GM21619 (cell line): Measurements from ENCODE around the gene CYP26B1.

Source experiments
- ATAC-seq: cut with Tn5 transposase; IDR thresholded peaks from one replicate; pipeline ENCODE4 v1.9.1; 2021; ENCODE audit not compliant: unreplicated experiment

The CYP26B1 gene

DNA sequence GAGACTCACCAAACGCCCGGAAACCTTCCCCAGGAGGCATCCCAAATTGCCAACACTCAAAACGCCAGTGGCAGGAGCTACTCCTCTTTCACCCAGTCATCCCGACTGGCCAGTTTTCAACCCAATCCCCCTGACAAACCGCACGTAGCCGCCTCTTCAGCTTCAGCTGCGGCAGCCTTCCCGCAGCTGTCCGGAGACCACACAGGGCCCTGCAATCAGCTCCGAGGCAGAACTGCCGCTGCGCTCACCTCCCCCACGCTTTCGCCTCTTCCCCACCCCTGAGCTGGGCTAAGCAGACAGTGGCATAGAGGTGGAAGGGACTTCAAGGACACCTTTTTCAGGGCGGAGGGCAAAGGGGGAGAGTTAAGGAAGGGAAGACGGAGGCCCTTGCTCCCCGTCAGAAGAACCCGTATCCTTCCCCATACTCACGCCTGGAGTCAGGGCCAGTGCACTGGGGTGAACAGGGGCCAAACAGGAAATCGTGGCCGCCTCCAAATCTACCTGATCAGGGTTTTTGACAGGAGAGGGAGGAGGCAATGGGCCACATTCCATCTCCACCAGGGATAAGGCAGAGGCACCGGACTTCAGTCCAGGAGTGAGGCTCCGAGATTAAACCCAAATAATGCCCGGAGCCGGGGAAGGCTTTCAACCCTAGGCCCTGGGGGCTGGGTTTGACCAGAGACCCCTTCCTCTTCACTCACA, 16.9 kb downstream of the CYP26B1 start:
- ATAC-seq: no peak

DNA sequence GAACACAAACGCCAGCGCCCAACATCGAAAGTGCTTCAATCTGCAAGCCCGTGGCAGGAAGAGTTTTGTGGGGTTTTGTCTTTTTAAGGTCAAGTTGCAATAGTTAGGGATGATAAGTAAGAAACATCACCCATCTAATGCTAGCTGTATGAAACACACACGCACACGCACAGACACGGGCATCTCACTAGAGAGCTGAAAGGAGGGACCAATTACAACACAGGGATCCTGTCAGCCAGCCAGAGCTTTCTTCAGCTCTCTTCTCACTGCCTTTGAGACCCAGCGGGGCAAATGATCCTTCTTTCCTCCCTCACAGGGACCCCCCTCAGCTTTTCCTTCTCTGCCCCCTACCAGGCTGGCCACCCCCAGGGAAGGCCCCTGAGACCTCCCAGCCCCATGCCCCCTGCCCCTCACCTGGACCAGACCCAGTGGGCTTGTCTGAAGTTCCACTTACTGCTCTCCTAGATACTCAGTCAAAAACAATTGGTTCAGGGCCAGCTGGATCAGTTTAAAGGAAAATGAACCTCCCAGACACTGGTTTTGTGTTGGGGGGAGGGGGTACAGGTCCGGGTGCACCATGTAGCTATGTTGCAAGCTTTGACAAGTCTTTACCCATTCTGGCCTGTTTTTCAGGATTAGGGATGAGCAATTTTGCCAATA, 17.9 kb downstream of the CYP26B1 start:
- no peak for ATAC-seq

DNA sequence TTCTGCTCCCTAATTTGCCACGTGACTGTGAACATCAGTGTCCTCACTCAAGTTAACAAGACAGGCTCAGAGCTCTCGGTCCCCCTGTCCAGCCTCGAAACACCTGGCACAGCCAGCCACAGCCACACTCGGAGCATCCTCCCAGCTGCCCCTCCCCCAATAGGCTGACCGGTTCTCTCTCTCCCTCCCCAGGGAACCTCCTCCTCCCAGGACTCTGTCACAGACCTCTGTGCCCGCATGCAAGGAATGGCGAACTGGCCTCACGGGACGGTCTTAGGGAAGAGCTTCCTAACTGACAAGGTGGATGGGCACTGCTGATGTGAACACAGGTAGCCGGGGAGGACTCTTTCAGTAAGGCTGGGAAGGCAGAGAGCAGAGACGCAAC, 18.8 kb downstream of the CYP26B1 start:
- no peak for ATAC-seq

DNA sequence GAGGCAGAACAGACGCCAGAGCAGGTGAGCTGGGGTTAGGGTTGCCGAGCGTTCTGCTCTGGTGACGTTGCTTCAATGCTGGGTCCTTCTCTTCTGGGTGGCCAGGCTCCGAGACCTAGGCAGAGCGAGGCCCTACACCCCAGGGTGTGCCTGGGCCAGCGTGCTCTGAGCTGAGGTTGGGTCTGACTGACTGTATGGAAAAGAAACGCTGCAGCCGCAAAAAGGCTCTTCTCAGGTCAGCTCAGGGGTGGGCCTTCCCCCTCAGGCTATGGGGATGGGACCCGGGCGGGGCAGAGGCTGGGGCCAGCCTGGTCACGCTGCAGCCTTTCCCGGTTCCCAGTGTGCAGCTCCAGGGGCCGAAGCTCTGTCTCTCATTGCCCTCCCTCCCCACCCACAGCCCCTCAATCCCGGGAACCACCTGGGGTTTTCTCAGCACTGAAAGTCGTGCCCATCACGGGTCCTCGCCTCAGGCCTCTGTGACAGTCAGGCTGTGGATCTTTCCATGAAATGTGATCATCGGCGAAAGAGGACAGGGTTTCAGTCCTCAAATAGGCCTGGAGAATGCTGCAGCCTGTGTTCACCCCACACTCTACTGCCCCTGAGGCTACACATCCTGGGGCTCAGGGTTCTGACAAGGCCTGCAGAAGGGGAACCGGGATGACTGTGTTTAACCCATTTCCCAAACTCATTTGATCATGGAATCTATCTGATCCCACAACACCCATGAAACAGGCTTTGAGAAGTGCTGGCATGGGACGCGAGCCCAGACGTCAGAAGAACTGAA, 19.4 kb downstream of the CYP26B1 start:
- ATAC-seq: no peak

DNA sequence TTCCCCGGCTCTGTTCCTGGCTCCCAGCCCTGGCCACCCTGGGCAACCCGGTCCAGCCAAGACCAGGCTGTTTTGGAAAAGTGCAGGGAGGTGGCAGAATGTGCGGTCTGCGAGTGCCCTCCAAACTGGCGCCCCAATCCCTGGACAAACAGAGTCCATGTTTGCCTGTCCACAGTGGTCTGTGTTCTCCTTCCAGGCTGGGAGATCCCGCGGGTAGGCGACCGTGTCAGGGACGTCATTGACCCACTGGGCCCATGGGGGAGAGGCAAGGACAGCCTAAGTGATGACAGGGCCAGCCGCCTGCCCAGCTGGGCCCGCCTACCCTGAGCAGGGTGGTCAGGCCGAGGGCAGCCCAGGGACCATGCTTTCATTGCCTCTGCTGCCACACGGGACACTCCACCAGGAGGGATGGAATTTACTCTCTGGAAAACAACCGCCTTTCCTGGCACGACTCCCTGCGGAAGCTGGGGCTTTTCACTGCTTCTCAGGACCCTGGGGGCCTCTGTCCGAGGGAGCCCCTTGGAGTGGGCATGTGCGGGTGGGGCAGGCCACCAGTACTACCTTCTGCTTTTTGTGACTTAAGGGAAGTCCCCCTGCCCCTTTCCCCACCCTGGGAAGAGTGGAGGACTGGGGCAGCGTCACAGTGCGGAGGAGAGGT, 20.1 kb downstream of the CYP26B1 start:
- ATAC-seq: no peak

DNA sequence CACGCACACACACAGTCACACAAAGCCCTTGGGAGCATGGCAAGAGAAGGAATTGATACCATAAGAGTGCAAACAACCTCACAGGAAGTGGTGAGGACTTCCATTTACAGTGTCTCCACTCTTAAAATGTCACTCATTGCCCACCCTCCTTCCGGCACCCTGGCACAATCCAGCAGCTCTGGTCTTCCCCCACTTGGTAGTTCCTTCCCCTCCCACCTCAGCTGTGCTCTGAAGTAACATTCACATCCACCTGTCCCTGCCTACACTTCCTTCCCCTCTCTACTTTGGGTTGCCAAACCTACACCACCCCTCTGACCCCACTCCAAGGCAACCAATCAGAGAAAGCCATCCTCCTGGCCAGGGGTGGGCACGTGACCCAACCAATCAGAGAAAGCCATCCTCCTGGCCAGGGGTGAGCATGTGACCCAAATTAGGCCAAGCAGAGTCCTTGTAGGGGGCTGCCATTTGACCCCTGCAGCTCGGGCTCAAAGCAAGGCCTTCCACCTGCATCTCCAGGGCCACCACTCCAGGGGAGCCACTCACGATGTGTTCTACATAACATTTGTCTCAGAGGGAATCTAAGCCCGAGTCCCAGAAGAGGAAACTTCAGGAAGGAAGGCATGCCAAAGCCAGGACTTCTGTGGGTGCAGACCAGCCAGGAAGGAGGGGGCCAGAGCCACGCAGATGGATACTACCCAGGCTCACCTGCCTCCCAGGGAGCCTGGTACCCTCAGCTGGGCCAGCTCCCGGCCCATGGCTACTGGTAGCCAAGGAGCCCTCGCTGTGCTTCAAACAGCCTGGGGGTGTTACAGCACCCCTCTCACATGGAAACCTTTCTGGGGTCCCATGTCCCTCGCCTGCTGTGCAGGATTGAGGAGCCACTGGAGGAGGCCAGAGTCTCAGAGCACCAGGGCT, 21.2 kb downstream of the CYP26B1 start:
- ATAC-seq: no peak

DNA sequence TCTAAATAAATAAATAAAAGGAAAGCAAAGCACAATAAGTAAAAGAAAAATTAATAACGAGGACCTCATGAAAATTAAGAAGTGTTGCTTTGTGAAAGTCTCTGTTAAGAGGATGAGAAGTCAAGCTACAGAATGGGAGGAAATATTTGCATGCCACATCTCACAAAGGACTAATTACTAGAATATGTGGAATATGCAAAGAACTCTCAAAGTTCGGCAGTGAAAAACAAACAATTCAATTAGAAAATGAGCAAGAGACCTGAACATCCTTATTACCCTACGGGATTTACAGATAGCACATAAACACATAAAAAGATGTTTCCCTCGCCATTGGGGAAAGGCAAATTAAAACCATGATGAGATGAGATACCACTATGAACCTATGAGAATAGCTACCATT, 23.3 kb downstream of the CYP26B1 start:
- ATAC-seq: no peak

DNA sequence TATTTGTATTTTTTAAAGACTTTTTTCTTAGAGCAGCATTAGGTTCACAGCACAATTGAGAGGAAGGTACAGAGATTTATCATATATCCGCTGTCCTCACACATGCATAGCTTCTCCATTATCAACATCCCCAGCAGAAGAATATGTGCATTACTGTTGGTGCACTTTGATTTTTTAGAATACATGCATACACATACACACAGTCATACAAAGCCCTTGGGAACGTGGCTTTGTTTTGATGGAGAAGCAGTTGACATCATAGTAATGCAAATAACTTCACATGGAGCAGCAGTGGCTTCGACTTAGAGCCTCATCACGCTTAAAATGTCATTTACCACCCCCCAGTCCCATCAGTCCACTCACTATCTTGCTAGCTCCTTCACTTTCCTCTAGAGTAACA, 26.5 kb downstream of the CYP26B1 start:
- ATAC-seq: no peak

DNA sequence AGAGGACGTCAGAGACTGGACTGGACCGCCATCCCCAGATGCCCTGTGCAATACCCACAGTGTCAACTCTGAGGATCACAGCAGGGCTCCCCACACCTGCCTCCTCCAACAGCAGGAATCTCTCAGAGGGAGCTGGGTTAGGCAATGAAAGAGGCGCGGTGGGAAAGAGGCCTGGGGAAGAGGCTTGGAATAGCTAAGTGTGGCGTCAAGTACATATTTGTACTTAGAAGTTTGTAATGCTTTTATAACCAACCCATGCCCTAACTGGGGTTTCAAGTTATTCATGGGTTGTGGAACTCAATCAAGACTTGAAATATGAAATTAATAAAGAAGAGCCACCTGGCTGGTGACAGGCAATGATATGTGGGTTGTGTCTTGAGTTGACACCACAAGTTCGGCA, 28.7 kb downstream of the CYP26B1 start:
- no peak for ATAC-seq

DNA sequence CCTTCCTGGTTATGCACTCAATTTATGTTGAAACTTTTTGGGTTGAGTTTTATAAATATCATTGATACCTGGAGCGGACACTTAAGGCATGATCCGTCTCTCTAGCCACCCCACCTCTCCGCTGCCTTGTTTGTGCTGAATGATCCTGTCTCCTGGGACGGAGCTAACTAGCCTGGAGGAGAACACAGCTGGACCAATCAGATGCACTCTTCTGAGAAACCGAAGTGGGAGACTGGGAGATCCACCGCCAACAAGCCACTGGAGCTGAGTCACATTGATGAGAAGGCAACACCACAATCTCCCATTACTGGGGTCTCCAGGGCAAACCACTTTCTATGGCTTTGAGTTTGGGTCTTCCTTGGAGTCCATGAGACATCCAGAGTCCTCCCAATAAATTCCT, 29.3 kb downstream of the CYP26B1 start:
- no peak for ATAC-seq

DNA sequence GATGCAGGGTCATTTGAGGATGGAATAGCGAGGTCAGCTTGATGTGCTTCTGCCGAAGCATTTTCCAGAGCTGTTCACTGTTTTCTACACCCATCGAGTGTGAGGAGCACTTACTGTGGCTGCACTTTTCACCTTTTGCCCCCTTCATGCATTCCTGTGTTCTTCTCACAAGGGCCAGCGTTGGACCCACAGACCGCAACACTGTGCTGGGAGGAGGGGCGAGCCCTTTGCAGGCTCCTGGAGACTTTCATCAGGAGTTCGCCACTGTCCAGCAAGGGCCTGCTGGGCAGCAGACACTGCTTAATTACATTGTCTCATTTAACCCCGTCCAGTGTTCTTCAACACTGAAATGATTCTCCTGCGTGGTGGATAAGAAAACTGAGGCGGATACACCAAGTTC, 29.9 kb downstream of the CYP26B1 start:
- no peak for ATAC-seq

DNA sequence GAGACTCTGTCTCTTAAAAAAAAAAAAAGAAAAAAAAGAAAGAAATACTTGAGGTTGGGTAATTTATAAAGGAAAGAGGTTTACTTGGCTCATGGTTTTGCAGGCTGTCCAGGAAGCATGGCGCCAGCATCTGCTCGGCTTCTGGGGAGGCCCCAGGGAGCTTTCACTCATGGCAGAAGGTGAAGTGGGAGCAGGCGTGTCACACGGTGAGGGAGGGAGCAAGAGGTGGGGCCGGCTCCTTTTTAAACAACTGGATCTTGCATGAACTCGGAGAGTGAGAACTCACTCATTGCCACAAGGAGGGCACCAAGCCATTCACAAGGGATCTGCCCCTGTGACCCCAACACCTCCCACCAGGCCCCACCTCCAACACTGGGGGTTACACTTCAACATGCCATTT, 30.6 kb downstream of the CYP26B1 start:
- ATAC-seq: no peak

DNA sequence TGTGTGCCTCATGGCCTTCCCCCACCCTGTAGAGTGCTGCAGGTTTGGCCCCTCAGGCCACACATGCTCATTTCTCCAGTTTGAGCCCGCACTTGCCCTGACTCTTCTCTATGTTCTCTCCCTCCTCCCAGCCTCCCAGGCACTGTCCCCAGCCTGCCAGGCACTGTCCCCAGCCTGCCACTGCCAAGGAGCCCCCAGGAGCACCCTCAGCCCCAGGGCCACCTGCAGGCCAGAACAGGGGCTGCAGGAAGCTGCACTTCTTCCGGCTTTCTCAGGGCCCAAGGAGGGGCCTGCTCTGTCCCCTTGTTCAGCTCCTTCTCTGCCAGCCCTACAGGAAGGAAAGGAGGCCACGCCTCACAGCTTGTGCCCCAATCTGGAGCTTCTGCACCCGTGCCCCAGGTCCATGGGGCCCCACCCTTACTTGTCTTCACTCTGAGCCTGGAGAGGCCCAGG, 31.6 kb downstream of the CYP26B1 start:
- no peak for ATAC-seq

DNA sequence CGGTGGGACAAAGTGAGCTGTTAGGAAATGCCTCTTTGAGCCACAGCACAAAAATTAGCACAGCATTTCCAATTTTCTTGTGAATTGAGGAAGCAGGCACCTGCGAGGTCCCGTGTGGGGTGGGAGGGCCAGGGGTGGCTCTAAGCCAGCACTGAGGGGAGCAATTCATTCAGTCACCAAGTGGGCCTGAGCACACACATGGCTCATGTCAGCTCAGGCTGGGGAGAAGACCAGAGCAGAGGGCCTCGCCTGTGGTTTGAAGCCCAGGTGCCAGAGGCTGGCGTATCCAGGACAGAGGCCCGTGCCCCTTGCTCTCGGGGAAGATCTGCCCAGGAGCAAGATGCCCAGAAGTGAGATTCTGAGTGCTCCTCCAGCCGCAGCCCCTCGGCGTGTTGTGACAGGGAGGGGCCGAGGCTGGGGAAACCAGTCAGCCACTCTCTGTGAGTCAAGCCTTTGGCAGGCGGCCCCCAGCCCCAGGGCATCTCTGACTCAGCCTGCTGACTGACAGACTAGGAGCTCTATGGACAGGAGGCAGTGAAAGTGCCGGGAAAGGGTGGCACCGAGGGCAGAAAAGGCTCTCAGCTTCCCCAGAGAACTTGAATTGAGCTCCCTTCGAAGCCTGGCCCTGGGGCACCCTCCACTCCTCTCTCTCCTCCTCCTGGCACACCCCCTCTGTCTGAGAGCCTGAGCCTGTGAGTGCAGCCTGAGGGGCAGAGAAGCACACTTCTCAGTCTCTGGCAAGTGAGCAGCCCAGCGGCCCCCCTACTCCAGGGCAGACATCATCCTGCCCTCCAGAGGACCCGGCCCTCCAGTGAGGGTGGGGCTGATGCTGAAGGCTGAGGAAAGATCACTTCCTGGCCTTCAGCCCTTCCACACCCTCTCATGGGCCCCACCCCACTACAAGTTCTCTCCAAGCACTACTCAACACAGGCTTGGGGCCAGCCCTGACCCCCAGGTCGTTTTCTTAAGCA, 32.3 kb downstream of the CYP26B1 start:
- ATAC-seq: no peak

DNA sequence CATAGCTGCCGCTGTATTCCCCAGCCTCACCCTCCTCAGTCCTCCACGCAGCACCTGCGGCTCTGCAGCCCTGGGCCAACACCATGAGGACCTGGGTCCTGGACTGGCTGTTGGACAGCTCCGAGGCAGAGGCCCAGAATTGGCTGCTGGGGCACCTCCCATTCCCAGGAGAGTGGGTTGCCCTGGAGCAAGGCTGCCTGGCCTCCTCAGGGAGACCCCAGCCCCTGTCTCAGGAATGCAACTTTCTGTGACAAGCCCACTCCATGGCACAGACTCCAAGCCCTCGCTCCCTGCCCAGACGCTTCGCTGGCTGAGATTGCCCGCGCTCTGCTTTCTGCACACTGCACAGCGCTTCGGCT, 33.0 kb downstream of the CYP26B1 start:
- ATAC-seq: no peak

DNA sequence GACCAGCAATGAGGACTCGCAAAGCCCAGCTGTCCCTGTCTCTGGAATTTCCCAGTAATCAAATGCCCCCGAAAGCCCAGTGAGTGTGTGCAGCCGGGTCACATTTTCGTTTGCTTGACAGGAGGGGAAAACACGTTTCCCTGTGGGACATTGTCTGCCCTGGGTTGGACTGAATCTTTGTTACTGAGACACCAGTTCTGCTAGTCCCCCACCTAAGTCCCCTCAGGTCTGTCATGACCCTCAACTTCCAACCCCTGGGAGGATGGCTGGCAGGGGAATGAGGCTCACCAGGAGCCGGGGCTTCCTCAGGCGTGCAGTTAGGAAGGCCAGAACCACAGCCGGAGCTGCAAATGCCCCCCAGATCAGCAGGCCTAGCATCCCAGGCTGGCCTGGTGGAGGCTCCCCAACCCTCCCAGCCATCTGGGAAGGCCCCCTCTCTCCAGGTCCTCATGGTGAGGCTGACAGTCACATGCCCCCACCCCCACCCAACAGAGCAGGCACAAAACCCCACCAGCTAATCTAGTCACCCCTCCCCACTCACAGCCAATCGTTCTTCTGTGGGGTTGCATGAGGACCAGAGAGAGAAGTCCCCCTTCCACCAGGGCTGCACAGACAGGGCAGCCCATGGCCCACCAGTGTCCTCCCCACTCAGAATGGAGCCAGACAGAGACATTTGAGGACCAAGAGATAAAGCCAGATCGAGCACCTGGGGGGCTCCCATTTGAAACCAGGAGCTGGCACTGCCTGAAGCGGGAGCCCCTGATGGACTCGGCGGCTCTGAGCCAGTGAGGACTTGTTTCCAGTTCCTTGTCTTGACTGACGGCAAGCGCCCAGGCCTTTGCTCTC, 33.6 kb downstream of the CYP26B1 start:
- no peak for ATAC-seq

DNA sequence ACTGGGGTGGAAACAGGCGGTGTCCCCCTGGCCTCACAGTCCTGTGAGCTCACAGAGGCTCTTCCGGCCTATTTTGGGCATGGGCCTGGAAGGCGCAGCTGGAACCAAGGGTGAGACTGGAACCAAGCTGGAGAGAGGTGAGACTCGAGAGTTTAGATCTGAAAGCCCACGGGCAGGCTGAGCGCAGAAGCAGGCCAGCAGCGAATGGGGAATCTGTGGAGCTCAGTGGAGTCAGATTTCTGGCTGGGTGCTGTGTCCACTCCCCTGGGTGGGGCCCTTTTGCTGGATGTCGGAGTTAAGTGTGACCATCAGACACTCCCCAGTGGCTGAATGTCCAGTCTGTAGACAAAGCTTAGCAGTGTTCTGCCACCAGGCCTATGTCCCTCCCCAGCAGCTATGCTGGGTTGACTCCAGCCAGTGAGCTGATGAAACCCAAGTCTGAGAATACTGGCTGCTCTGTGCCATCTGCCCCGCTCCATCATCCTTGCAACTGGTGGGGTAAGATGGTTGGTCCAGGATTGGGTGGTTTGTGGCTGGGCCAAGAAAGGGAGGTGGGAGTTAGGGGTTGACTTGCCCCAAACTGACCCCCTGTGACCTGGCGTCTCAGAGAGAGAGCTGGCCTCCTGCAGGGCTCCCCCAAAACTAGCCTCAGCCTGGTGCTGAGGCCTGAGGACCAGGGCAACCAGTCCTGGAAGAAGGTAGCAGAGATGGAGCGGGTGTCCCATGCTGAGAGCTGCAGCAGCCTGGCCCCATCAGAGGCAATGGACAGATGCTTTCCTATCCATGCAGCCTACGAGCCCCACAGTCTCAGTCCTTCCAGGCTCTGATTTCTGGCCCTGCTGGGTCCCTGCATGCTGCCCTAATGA, 34.4 kb downstream of the CYP26B1 start:
- no peak for ATAC-seq

DNA sequence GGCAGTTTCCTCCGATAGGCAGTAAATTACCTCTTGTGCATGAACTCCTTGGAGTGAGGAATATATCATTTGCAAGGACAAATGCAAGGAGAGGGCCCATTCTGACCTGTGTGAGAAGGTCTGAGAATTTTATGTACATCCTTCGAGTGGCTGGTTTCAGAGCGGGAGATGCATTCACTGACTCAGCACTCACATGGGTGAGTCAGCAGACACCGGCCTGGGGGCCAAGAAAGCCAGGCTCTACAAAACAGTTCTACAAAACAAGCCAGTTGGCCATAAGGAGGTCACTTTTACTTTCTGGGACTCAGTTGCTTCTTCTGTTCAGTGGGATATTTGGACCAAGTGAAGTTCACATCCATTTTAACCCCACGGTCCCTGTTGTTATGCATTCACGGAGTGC, 35.3 kb downstream of the CYP26B1 start:
- ATAC-seq: no peak
